IPS DF 6.9 (cell line): Measurements from ENCODE around the gene DHH.
A peak's percentile ranks its signal among the peaks of the same experiment; 100 is the strongest.
"Not testable (repeated sequence)": the region's sequence is repeated elsewhere in the genome, so short reads cannot be mapped to it uniquely, and the experiment has no call there.

Experiments used
- DNase-seq: peaks from one replicate; pipeline ENCODE4 v3.0.0-alpha.2; 2013; ENCODE audit warnings: low read depth, low spot score
- H3K27ac ChIP-seq: one replicate; pipeline ENCODE4 v1.5.1; 2013; ENCODE audit warnings: low read length, control low read depth
- H3K27me3 ChIP-seq: 2 replicates; pipeline ENCODE4 v1.6.1; 2013; ENCODE audit warnings: mild to moderate bottlenecking, low read length; ENCODE audit not compliant: control insufficient read depth, insufficient read depth
- H3K36me3 ChIP-seq: 2 replicates; pipeline ENCODE4 v1.6.1; 2013; ENCODE audit warnings: low read length; ENCODE audit not compliant: control insufficient read depth, insufficient read depth
- H3K4me1 ChIP-seq: 2 replicates; pipeline ENCODE4 v1.6.1; 2013; ENCODE audit warnings: low read length; ENCODE audit not compliant: control insufficient read depth, insufficient read depth
- H3K4me3 ChIP-seq: 2 replicates; pipeline ENCODE4 v1.5.1; 2013; ENCODE audit warnings: mild to moderate bottlenecking, low read length
- H3K9me3 ChIP-seq: 2 replicates; pipeline ENCODE4 v1.6.1; 2013; ENCODE audit warnings: low read length, inconsistent platforms; ENCODE audit not compliant: control insufficient read depth, insufficient read depth
- WGBS: extraction: QIAGEN DNeasy Blood & Tissue Kit; methylation state at CpG from one replicate; pipeline ENCODE4 v1.1.7; 2013; ENCODE audit warnings: mixed read lengths, missing lambda C conversion rate; ENCODE audit not compliant: insufficient read length, insufficient coverage; 5-methylcytosine and 5-hydroxymethylcytosine counted together

The DHH gene

GRCh38 chr12:49094160-49094974 is at the start of gene DHH:
Gene DHH, minus strand, starts transcription at chr12:49094801. Its CDS starts 289 bp downstream, at chr12:49094512.
- DNase-seq = no peak
- no CpG with 5 or more reads among the region's 49 CpGs for WGBS
- Histone ChIP-seq H3K9me3 (no peaks in the 10 kb centered on the region), H3K4me1 (peaks cover 11% of the 10 kb centered on the region), H3K36me3 (peaks cover 5% of the 10 kb centered on the region; the same call in 1 of the 2 replicates), H3K4me3 (peak within 1 kb of the TSS; percentile 20; the same call in 1 of the 2 replicates), H3K27me3 (peaks cover 52% of the 10 kb centered on the region), H3K27ac (no peak within 1 kb of the TSS)

GRCh38 chr12:49144384-49144783 is 49.8 kb upstream of the DHH start:
- Histone ChIP-seq H3K36me3 (no peaks in the 10 kb centered on the region), H3K27ac (no peak overlapping the region), H3K4me1 (no peaks in the 10 kb centered on the region), H3K4me3 (no peak overlapping the region), H3K27me3 (no peaks in the 10 kb centered on the region), H3K9me3 (no peaks in the 10 kb centered on the region)
- no CpG with 5 or more reads among the region's 2 CpGs for WGBS
- no peak for DNase-seq

- Histone ChIP-seq H3K4me3 (no peak overlapping the region), H3K36me3 (no peaks in the 10 kb centered on the region), H3K9me3 (no peaks in the 10 kb centered on the region), H3K4me1 (no peaks in the 10 kb centered on the region), H3K27ac (no peak overlapping the region), H3K27me3 (no peaks in the 10 kb centered on the region)
- no CpG with 5 or more reads among the region's 2 CpGs for WGBS
- no peak for DNase-seq
These were observed 44.4 kb upstream of the DHH start for GRCh38 chr12:49138999-49139398.

GRCh38 chr12:49138587-49138986 is 44.0 kb upstream of the DHH start:
- no peak for DNase-seq
- no peak overlapping the region for H3K4me3 ChIP-seq
- H3K36me3 ChIP-seq = no peaks in the 10 kb centered on the region
- H3K27ac ChIP-seq = no peak overlapping the region
- H3K4me1 ChIP-seq = no peaks in the 10 kb centered on the region
- no CpG with 5 or more reads among the region's 2 CpGs for WGBS
- H3K9me3 ChIP-seq = no peaks in the 10 kb centered on the region
- H3K27me3 ChIP-seq = no peaks in the 10 kb centered on the region

- Histone ChIP-seq H3K27me3 (no peaks in the 10 kb centered on the region), H3K9me3 (no peaks in the 10 kb centered on the region), H3K27ac (no peak overlapping the region), H3K4me1 (no peaks in the 10 kb centered on the region), H3K36me3 (no peaks in the 10 kb centered on the region), H3K4me3 (no peak overlapping the region)
- no peak for DNase-seq
- WGBS = no CpG with 5 or more reads among the region's 1 CpG
These were observed 42.9 kb upstream of the DHH start for GRCh38 chr12:49137476-49137875.

- not testable (repeated sequence) for H3K4me1 ChIP-seq, H3K27me3 ChIP-seq, DNase-seq, H3K4me3 ChIP-seq, H3K27ac ChIP-seq, H3K36me3 ChIP-seq, H3K9me3 ChIP-seq
- no CpG with 5 or more reads among the region's 3 CpGs for WGBS
These were observed 42.4 kb upstream of the DHH start for GRCh38 chr12:49136997-49137396.

GRCh38 chr12:49133590-49133989 is 39.0 kb upstream of the DHH start:
- Histone ChIP-seq H3K4me1 (peaks cover 1% of the 10 kb centered on the region; the same call in 1 of the 2 replicates), H3K36me3 (peaks cover 11% of the 10 kb centered on the region; the same call in 1 of the 2 replicates), H3K9me3 (no peaks in the 10 kb centered on the region), H3K27ac (no peak overlapping the region), H3K4me3 (no peak overlapping the region), H3K27me3 (no peaks in the 10 kb centered on the region)
- no peak for DNase-seq
- WGBS = no CpG with 5 or more reads among the region's 10 CpGs

GRCh38 chr12:49133014-49133413 is 38.4 kb upstream of the DHH start:
- Histone ChIP-seq H3K4me3 (no peak overlapping the region), H3K27me3 (no peaks in the 10 kb centered on the region), H3K36me3 (peaks cover 11% of the 10 kb centered on the region; the same call in 1 of the 2 replicates), H3K4me1 (peaks cover 1% of the 10 kb centered on the region; the same call in 1 of the 2 replicates), H3K27ac (no peak overlapping the region), H3K9me3 (no peaks in the 10 kb centered on the region)
- no peak for DNase-seq
- WGBS = no CpG with 5 or more reads among the region's 5 CpGs

GRCh38 chr12:49131894-49132461 is 37.4 kb upstream of the DHH start:
- Histone ChIP-seq H3K36me3 (peaks cover 14% of the 10 kb centered on the region; the same call in 1 of the 2 replicates), H3K27ac (no peak overlapping the region), H3K9me3 (no peaks in the 10 kb centered on the region), H3K4me1 (peaks cover 1% of the 10 kb centered on the region; the same call in 1 of the 2 replicates), H3K27me3 (no peaks in the 10 kb centered on the region), H3K4me3 (peak overlapping the region; percentile 85; the same call in 1 of the 2 replicates)
- no CpG with 5 or more reads among the region's 9 CpGs for WGBS
- no peak for DNase-seq

- H3K9me3 ChIP-seq = no peaks in the 10 kb centered on the region
- H3K4me1 ChIP-seq = peaks cover 1% of the 10 kb centered on the region; the same call in 1 of the 2 replicates
- no CpG with 5 or more reads among the region's 79 CpGs for WGBS
- H3K27ac ChIP-seq = no peak within 1 kb of the TSS
- peak; percentile 58 for DNase-seq
- H3K27me3 ChIP-seq = no peaks in the 10 kb centered on the region
- peak within 1 kb of the TSS; percentile 85 for H3K4me3 ChIP-seq
- peaks cover 14% of the 10 kb centered on the region; the same call in 1 of the 2 replicates for H3K36me3 ChIP-seq
These were observed 36.7 kb upstream of the DHH start, which contains the start of gene TUBA1B for GRCh38 chr12:49131051-49131893. Gene TUBA1B, minus strand, starts transcription at chr12:49131395. Its CDS starts 95 bp downstream, at chr12:49131300.
